Measurements from ENCODE around the gene APOBEC3A. TPM values are rescaled to one million over a fixed set of nuclear protein-coding genes. Genes with fewer than 3 reads are reported as not detected.

APOBEC3A gene
- total RNA-seq, 1 donor from 2014 or later, result 9.0 TPM

GRCh38 chr22:38964306-38964705 is 6.9 kb downstream of the APOBEC3A start:
- DNase-seq, result no peak
- H3K4me1 ChIP-seq, result no peaks in the 10 kb centered on the region

GRCh38 chr22:38964989-38965388 is 7.6 kb downstream of the APOBEC3A start:
- Histone ChIP-seq H3K36me3 (no peaks in the 10 kb centered on the region), H3K4me1 (no peaks in the 10 kb centered on the region), H3K4me3 (no peak overlapping the region), H3K27ac (no peak overlapping the region), H3K27me3 (no peaks in the 10 kb centered on the region), H3K9me3 (no peaks in the 10 kb centered on the region)
- intact Hi-C loops (cut with DNase I), result no loop called here
- ATAC-seq, result no peak
- DNase-seq, result no peak
- TF ChIP-seq CTCF (IDR thresholded peaks at IDR 0.05), result no peak

More at GRCh38 chr22:38964306-38964705, 6.9 kb downstream of the APOBEC3A start:
- Histone ChIP-seq H3K27me3 (no peaks in the 10 kb centered on the region), H3K27ac (no peak overlapping the region), H3K9me3 (no peaks in the 10 kb centered on the region), H3K4me3 (no peak overlapping the region), H3K36me3 (no peaks in the 10 kb centered on the region)
- intact Hi-C loops (cut with DNase I), result no loop called here
- TF ChIP-seq CTCF (IDR thresholded peaks at IDR 0.05), result no peak
- ATAC-seq, result no peak

- H3K36me3 ChIP-seq, result no peaks in the 10 kb centered on the region
- no peak overlapping the region for H3K4me3 ChIP-seq
- H3K4me1 ChIP-seq, result no peaks in the 10 kb centered on the region
- no peak for TF ChIP-seq CTCF (IDR thresholded peaks at IDR 0.05)
- intact Hi-C loops (cut with DNase I), result no loop called here
- no peak overlapping the region for H3K27ac ChIP-seq
- no peaks in the 10 kb centered on the region for H3K27me3 ChIP-seq
- H3K9me3 ChIP-seq, result no peaks in the 10 kb centered on the region
- no peak for ATAC-seq
- no peak for DNase-seq
These were observed 8.4 kb downstream of the APOBEC3A start for GRCh38 chr22:38965614-38966379.

GRCh38 chr22:38966380-38966702 is 8.9 kb downstream of the APOBEC3A start:
- no peak for ATAC-seq
- no peaks in the 10 kb centered on the region for H3K36me3 ChIP-seq
- TF ChIP-seq CTCF (IDR thresholded peaks at IDR 0.05), result no peak
- intact Hi-C loops (cut with DNase I), result no loop called here
- no peaks in the 10 kb centered on the region for H3K4me1 ChIP-seq
- no peaks in the 10 kb centered on the region for H3K27me3 ChIP-seq
- no peak overlapping the region for H3K27ac ChIP-seq
- H3K4me3 ChIP-seq, result no peak overlapping the region
- no peak for DNase-seq
- no peaks in the 10 kb centered on the region for H3K9me3 ChIP-seq

GRCh38 chr22:38966942-38967341 is 9.5 kb downstream of the APOBEC3A start:
- H3K36me3 ChIP-seq, result no peaks in the 10 kb centered on the region
- no peaks in the 10 kb centered on the region for H3K4me1 ChIP-seq
- no peak overlapping the region for H3K4me3 ChIP-seq
- H3K27ac ChIP-seq, result no peak overlapping the region
- TF ChIP-seq CTCF (IDR thresholded peaks at IDR 0.05), result no peak
- intact Hi-C loops (cut with DNase I), result no loop called here
- H3K27me3 ChIP-seq, result no peaks in the 10 kb centered on the region
- no peak for ATAC-seq
- no peaks in the 10 kb centered on the region for H3K9me3 ChIP-seq
- DNase-seq, result no peak

Data from upper lobe of right lung (tissue), 1 donor.